AG09309 (cell line): ENCODE measurements around the gene LRRC27.

Source experiments
- DNase-seq: peaks from one replicate; pipeline ENCODE4 v3.0.0-alpha.2; 2010; ENCODE audit warnings: low read depth
- H3K4me3 ChIP-seq: 2 replicates; pipeline ENCODE4 v1.5.1; 2011; ENCODE audit warnings: mild to moderate bottlenecking, low read depth, low read length, moderate library complexity; ENCODE audit not compliant: control insufficient read depth
- TF ChIP-seq, protein P1 (sequence below): IDR thresholded peaks from 2 replicates; pipeline ENCODE4 v1.5.1; 2011; ENCODE audit warnings: mild to moderate bottlenecking, low read depth, low read length, inconsistent platforms; ENCODE audit not compliant: insufficient read depth, control insufficient read depth; ENCODE audit errors: missing control alignments

Gene LRRC27

GRCh38 chr10:132418527-132419416 lies 86.8 kb downstream of the LRRC27 start:
- DNase-seq, result no peak
- TF ChIP-seq, protein P1, sequence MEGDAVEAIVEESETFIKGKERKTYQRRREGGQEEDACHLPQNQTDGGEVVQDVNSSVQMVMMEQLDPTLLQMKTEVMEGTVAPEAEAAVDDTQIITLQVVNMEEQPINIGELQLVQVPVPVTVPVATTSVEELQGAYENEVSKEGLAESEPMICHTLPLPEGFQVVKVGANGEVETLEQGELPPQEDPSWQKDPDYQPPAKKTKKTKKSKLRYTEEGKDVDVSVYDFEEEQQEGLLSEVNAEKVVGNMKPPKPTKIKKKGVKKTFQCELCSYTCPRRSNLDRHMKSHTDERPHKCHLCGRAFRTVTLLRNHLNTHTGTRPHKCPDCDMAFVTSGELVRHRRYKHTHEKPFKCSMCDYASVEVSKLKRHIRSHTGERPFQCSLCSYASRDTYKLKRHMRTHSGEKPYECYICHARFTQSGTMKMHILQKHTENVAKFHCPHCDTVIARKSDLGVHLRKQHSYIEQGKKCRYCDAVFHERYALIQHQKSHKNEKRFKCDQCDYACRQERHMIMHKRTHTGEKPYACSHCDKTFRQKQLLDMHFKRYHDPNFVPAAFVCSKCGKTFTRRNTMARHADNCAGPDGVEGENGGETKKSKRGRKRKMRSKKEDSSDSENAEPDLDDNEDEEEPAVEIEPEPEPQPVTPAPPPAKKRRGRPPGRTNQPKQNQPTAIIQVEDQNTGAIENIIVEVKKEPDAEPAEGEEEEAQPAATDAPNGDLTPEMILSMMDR, result no peak
- H3K4me3 ChIP-seq, result no peak overlapping the region

GRCh38 chr10:132419538-132420468 lies 87.8 kb downstream of the LRRC27 start:
- TF ChIP-seq, protein P1, result no peak
- no peak overlapping the region for H3K4me3 ChIP-seq
- DNase-seq, result no peak

- no peak for DNase-seq
- H3K4me3 ChIP-seq, result no peak overlapping the region
- TF ChIP-seq, protein P1, result no peak
Measured at GRCh38 chr10:132420469-132420980, 88.5 kb downstream of the LRRC27 start.

DNA sequence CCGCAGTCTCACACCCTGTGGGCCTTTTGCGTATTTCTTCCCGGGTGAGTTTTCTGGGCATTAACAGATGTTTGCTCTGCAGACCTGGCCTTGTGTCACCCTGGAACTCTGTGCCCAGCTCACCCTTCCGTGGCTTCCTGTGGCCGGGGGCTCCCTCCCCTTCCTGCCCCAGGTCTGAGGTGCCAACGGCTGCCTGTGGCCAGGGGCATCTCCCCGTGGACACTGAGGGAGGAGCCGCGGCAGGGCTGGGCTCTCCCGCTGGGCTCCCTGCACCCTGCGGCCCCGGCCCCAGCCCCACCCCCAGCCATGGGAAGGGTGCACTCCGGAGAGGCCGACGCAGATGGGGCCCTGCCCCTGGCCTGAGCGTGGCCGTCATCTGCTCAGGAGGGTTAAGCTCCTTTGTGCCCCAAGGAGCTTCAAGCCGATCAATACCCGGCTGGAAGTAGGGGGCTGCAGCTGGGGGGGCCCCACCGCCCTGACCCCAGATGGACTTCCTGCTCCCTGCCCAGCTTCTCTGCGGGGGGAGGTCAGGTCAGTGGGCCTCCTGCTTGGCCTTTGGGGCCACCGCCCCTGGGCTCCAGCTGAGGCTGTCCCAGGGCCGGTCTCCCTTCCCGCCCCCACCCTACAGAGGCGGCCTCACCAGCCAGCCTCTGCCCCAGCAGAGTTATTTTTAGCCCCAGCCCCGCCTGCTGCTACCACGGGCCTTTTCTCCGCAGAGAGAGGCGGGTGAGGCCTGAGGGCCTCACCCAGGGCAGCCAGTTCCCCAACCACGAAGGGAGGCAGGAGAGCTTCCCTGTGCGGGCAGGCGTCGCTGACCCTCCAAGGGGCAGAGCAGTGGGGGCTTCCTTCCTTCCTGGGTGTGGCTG lies 89.2 kb downstream of the LRRC27 start:
- no peak overlapping the region for H3K4me3 ChIP-seq
- TF ChIP-seq, protein P1, result no peak
- no peak for DNase-seq

DNA sequence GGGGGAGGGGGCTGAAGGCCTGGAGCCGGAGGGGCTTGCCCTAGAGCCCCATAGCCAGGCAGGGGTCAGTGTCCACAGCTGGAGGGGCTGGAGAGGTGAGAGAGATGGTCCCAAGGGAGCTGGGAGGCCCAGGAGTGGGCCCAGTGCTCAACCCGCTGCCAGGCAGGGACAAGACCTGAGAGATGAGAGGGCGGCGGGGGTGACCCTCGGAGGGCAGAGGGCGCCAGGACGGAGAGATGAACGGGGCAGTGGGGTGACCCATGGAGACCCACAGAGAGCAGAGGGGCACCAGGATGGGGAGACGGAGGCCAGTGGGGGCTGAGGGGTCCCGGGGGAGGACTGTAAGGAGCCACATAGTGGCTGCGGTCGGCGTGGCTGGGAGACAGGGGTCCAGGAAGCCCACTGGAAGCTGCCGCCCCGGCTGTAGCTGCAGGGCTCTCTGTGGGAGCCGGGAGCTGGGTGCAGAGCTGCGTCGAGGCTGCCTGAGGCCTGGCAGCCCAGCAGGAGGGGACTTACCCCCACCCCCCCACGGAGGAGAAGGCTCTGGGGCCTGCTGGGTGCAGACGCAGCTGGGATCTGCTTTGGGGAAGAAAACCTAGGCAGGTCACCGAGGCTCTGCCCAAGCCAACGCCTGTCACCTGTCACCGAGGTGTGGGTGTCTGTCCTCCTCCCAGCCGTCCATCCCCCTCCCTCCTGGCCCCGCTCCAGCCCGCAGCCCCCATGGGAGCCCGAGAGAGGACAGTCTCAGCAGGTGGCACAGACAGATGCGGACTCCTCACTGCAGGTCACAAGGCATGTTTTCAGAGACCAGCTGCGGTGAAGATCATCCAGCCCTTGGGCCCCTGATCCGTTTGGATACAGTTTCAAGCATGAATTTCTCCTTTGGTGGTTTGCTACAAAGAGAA lies 90.1 kb downstream of the LRRC27 start:
- TF ChIP-seq, protein P1, result no peak
- no peak for DNase-seq
- no peak overlapping the region for H3K4me3 ChIP-seq
